Omental fat pad (tissue), 4 donors: ENCODE results near the gene RBMX2. TPM values are rescaled to one million over a fixed set of nuclear protein-coding genes. Genes with fewer than 3 reads are reported as not detected.

Experiments
- ATAC-seq: fragments of 150-250 bp; one replicate; pipeline ENCODE4 v1.9.1; 2016; ENCODE audit warnings: mild to moderate bottlenecking, moderate library complexity; ENCODE audit not compliant: low FRiP score
- DNase-seq: peaks from one replicate; pipeline ENCODE4 v3.0.0-alpha.2; 2019; ENCODE audit warnings: low spot score
- total RNA-seq, 4 donors: library from RNA; depleted of rRNA; stranded (reverse); fragments of >200 nt; gene quantifications; one replicate each; pipeline ENCODE4 v1.1.0, GENCODE V29; 2016
- TF ChIP-seq, protein P1 (sequence below), 3 donors: fragments of 450-650 bp; IDR thresholded peaks; one replicate each; pipeline ENCODE4 v1.5.1; 2016 to 2017; ENCODE audit warnings: antibody characterized with exemption in 3 of 3, mild to moderate bottlenecking in 3 of 3, moderate library complexity in 2 of 3

Gene RBMX2
- total RNA-seq, 4 donors from 2014 or later, result 10.6 to 18.9 (median 12.1) TPM

DNA sequence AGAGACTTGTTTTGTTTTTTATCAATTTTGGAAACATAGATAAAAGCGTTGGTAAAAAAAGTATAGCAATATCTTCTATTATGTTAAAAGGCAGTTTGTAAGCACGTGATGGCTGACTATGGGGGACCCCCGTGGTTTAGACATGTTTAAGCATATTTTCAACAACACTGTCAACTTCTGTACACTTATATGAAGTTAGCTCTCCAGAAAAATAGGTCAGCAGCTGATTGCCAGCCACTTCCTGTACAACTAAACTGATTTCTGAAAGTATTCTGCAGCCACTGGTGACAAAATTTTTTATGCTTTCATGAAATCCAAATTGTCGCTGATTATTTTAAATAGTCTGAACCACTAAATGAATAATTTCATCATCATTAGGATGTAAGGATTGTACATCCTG, 45.2 kb downstream of the RBMX2 start:
- TF ChIP-seq, protein P1, sequence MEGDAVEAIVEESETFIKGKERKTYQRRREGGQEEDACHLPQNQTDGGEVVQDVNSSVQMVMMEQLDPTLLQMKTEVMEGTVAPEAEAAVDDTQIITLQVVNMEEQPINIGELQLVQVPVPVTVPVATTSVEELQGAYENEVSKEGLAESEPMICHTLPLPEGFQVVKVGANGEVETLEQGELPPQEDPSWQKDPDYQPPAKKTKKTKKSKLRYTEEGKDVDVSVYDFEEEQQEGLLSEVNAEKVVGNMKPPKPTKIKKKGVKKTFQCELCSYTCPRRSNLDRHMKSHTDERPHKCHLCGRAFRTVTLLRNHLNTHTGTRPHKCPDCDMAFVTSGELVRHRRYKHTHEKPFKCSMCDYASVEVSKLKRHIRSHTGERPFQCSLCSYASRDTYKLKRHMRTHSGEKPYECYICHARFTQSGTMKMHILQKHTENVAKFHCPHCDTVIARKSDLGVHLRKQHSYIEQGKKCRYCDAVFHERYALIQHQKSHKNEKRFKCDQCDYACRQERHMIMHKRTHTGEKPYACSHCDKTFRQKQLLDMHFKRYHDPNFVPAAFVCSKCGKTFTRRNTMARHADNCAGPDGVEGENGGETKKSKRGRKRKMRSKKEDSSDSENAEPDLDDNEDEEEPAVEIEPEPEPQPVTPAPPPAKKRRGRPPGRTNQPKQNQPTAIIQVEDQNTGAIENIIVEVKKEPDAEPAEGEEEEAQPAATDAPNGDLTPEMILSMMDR (IDR thresholded peaks at IDR 0.05), result no peak
- DNase-seq (no peak), ATAC-seq (no peak)

Other genes with a start within 250 kb of the RBMX2 start
- 10 to 100 TPM; 14.7 to 21.2 (median 16.9) TPM for gene AIFM1, start 236.1 kb upstream of the RBMX2 start, total RNA-seq
- gene RAB33A, start 230.0 kb upstream of the RBMX2 start, total RNA-seq, result 1 to 10 TPM in 3 of 4 donors, not detected in 1; 1.4 to 3.0 (median 1.4) TPM
- 1 to 10 TPM; 3.3 to 4.9 (median 4.2) TPM for gene ZNF280C, start 133.1 kb upstream of the RBMX2 start, total RNA-seq
- gene SLC25A14, start 62.1 kb upstream of the RBMX2 start, total RNA-seq, result 10 to 100 TPM in 1 of 4 donors, 1 to 10 TPM in 3; 6.7 to 10.0 (median 8.6) TPM
- gene GPR119, start 16.3 kb upstream of the RBMX2 start, total RNA-seq, result not detected